ENCODE results near the gene SSRP1.
A peak's percentile ranks its signal among the peaks of the same experiment; 100 is the strongest.

Gene SSRP1

DNA sequence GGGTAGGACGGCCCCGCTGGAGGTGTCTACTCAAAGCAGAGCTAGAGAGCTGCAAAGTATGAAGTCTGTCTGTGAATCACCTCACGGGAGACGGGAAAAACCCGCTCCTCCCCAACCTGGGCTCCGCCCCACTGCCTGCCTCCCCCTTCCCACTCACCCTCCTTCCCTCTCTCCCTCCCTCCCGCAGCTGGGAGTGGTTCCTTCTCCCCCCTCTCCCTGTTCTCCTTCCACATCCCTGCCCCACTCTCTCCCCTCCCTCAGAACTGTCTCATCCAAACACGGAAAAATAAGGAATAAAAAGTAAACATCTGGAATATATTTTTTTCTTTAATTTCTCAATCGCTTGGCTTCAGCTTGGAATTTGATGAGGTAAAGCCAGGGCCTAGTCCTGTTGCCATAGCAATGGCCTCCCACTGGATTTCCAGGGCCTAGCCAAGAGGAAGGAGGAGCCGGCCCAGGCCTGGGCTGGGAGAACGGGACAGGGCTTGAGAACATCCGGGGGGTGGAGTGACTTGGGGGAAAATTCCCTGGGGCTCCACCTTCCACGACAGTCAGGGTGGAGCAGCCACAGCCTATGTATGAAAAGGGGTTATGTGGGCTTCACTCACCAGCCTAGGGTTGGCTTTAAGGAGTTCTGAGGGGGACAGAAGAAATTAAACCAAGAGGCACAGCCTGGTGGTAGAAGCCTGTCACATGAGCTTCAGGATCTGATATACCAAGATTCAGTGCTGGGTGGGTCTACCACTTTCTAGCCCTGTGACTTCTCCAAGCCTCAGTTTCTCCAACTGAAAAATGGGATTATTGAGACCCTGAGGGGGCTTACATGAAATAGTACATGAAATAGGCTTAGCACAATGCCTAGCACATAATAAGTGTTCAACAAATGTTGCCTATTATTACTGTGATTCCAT is 13.2 kb downstream of the SSRP1 start:
- in situ Hi-C loops (cut with HindIII; ENCODE audit: low pct_ligation_motif_present, low pct_unique_long_range_greater_than_20kb, low sequenced_read_pairs), result no loop called here
- peak; percentile 93 for DNase-seq

DNA sequence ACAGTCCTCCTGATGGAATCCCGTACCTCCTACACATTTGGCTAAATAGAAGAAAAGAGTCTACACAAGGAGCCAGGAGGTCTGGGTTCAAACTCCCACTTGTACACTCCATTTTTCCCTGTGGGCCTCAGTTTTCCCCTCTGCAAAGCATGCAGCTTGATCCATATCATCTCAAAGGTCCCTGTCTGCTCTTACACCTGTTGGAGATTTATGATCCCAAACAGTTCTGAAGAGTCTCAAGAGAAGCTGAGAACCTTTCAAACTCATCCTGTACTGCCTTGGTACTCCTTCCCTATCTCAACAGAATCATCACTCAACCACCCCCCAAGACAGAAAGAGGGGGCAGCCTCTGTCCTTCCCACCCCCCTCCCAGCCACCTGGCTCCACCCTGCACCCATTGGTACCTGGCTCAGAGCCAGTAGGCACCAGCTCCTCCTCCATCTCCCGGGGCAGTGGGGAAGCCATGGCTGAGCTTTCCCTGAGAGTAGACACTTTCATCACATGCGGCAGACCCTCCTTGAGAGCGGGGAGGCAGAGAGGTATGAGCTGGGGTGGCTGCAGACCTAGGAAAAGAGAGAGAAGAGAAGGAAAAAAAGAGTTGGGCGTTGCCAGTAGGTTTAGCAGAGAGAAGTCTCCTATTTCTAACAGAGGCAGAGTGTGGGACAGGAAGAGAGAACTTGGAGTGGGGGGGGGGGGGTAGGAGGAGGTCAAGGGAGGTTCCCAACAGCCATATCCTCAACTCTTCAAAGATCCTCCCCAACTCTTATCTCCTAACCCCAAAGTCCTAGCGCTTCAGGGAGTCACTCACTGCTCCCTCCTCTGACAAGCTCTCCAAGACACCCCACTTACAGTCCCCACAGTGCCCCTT is 14.1 kb downstream of the SSRP1 start:
- peak; percentile 17 for DNase-seq
- in situ Hi-C loops (cut with HindIII; ENCODE audit: low pct_ligation_motif_present, low pct_unique_long_range_greater_than_20kb, low sequenced_read_pairs), result no loop called here

DNA sequence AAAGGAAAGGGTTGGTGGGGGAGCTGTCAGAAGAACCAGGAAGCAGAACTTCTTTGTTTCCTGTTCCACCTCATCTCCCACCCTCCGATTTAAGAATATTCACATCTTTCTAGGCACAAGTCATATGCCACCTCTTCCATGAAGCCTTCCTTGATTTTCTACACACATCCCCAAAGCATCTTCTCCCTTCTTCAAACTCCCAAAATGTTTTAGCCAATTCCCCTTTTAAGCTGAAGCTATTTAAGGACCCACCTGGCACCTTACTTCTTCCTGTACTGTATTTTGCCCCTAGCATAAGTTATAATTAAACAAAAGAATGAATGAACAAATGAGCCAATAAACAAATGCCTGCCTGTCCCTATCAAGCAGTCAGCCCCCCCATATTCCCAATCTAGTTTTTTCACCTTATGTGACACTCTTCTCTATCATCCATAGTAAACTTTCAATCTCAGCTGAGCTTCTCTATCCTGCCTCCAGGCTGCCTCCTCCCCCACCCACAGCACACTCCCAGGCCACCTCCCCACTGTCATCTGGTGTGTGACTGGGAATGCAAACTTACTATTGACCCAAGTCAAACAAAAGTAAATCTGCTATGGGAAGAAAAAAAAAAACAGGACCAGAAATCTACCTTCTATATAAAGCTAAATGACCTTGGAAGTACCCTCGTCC is 14.8 kb downstream of the SSRP1 start:
- in situ Hi-C loops (cut with HindIII; ENCODE audit: low pct_ligation_motif_present, low pct_unique_long_range_greater_than_20kb, low sequenced_read_pairs), result no loop called here
- no peak for DNase-seq

DNA sequence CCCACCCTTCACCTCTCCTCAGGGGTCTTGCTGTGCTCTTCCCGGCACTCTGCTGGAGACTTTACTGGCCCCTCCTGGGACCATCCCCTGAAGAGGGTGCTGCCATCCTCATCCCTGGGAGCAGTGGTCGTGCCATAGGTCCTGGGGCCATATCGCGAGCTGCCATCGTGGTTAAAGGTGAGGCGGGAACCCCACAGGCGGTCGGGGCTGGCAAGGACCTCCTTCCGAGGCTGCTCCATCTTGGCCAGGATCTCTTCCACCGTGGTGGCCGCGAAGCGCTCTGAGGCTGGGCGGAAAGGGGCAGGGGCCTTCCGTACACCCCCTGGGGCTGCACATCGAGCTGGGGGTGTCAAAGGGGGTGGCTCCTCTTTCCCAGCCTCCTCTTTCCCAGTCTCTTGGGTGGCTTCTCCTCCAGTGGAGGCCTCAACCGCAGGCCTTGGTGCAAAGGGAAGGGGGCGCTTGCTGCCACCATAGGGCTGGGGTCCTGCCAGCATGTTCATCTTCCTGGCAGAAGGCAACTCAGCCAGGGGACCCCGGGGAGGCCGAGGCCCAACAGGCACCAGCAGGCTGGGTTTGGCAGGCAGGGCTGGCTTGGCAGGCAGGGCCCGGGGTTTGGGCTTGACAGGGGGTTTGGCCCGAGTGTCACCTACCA is 15.5 kb downstream of the SSRP1 start:
- in situ Hi-C loops (cut with HindIII; ENCODE audit: low pct_ligation_motif_present, low pct_unique_long_range_greater_than_20kb, low sequenced_read_pairs), result no loop called here
- no peak for DNase-seq

DNA sequence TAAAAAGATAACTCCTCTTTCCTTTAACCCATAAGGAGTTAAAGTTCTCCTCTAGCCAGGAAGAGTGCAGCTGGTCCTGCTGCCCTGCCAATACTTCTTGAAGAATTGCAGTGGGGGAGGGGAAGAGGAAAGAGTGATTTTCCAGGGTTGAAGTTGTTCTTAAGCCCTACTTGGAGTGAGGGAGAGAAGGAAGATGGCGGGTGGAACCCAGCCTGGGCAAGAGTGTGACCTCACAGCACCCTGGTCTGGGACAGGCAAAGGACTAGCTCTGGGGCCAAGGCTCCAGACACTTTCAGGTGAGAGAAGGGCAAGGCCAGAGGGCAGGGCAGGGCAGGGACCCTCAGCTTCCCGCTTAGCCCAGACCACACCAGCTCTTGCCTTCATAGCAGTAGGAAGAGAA is 17.5 kb downstream of the SSRP1 start:
- no peak for DNase-seq
- in situ Hi-C loops (cut with HindIII; ENCODE audit: low pct_ligation_motif_present, low pct_unique_long_range_greater_than_20kb, low sequenced_read_pairs), result no loop called here

DNA sequence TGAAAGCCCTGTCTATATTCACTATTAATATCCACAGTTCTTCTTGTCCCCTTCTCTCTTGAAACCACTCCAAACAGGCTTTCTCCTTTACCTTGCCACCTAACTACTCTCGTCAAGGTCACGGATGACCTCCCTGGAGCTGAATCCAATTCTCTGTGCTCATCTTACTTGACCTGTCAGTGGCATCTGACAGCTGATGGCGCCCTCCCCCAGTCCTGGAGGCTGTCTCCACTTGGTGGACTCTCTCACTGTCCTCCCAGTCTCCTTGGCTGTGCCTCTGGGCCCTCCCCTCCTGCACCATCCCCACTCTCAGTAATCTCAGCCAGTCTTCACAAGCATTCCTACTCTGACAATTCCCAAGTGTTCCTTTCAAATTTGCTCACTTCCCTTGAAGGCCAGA is 19.7 kb downstream of the SSRP1 start:
- in situ Hi-C loops (cut with HindIII; ENCODE audit: low pct_ligation_motif_present, low pct_unique_long_range_greater_than_20kb, low sequenced_read_pairs), result no loop called here
- DNase-seq, result no peak

DNA sequence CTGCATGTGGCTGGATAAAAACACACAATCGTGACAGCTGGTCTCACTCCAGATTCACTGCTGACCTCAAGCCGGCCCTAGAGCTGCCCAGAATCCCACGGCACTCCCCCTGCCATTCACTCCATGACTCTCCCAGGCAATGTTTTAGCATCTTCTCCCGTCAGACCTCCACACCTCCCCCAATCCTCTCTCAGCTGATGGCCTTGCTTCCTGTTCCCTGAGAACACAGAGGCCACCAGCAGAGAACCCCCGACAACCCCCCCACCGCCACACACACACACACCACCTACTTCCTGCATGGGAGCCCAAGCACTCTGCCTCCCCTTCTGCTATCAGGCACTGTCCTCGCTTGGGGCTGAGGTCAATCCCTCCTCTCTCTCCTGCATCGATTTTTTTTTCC is 20.2 kb downstream of the SSRP1 start:
- in situ Hi-C loops (cut with HindIII; ENCODE audit: low pct_ligation_motif_present, low pct_unique_long_range_greater_than_20kb, low sequenced_read_pairs), result no loop called here
- no peak for DNase-seq

DNA sequence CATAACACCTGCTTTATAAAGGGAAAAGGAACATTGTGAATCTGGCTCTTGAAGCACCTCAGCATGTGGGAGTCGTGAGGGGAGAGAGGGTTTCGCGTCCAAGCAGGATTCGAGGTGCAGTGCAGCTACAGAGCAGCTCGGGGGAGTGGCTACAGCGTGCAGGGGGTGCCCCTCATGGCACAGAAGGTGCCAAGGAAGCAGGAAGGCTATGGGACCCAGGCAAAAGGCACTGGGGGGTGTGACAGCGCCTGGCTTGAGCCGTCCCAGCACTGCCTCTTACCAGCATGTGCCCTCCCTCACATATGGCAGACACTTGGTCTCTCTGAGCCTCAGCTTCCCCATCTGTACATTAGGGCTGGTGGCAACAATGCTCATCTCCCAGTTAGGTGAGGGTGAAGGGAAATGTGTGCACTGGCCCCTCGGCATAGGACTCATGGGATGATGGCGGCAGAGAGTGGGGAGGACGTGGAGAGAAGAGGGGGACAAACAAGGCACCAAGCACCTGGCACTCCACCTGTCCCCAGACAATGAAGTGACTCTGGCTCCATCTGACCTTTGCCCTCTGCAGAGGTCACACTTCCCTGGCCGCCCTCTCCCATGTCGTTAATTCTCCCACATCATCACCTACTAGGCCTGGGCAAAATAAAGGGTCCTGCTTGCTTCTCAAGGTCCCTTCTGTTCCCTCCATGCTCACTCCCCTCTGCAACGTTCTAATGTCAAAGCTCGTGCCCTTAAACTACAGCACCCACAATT is 21.3 kb downstream of the SSRP1 start:
- DNase-seq, result no peak
- in situ Hi-C loops (cut with HindIII; ENCODE audit: low pct_ligation_motif_present, low pct_unique_long_range_greater_than_20kb, low sequenced_read_pairs), result no loop called here

DNA sequence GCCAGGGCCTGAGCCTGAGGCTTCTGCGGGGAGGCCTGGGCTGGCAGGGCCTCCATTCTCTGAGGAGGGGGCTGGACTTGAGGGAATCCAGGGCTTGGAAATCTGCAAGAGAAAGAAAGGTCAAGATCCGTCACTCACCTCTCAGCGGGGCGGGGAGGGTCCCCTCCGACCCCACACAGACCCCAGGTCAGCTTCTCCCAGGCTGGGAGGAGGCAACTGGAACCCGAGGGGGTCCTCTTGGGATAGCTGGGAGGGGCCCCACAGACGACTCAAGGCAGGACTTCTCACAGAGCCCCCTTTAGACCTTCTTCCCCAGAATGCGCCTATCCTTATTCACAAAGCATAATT is 21.9 kb downstream of the SSRP1 start:
- no peak for DNase-seq
- in situ Hi-C loops (cut with HindIII; ENCODE audit: low pct_ligation_motif_present, low pct_unique_long_range_greater_than_20kb, low sequenced_read_pairs), result no loop called here

DNA sequence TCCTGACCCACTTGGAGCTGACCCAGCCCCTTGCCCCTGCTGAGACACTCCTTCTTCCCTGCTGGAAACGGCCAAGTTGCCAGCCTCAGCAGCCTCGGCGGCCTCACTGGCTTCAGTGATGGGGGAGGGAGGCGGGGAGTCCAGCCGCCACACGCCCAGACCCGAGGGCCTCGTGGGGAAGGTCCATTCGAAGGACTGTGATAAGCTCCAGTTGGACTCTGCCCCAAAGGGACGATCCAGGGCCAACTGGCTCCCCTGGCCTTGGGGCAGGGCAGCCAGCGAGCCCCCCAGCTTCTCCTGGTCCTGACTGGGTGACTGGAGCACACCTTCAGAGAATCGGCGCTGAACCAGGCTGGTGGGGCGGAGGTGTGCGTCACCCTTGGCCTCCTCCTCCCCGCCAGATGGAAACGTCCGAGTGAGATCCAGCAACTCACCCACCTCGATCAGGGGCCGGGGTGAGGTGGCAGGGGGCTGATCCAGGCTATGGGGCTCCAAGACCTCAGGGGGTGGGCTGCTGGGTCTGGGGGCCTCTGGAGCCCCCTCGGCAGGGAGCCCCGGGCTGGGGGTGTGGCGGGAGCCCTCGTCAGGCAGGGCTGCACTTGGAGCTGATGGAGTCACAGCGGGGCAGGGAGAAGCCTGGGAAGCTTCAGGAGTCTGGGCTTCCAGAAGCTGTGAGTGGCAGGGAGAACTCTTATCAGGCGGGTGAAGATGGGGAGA is 22.5 kb downstream of the SSRP1 start:
- in situ Hi-C loops (cut with HindIII; ENCODE audit: low pct_ligation_motif_present, low pct_unique_long_range_greater_than_20kb, low sequenced_read_pairs), result no loop called here
- no peak for DNase-seq

DNA sequence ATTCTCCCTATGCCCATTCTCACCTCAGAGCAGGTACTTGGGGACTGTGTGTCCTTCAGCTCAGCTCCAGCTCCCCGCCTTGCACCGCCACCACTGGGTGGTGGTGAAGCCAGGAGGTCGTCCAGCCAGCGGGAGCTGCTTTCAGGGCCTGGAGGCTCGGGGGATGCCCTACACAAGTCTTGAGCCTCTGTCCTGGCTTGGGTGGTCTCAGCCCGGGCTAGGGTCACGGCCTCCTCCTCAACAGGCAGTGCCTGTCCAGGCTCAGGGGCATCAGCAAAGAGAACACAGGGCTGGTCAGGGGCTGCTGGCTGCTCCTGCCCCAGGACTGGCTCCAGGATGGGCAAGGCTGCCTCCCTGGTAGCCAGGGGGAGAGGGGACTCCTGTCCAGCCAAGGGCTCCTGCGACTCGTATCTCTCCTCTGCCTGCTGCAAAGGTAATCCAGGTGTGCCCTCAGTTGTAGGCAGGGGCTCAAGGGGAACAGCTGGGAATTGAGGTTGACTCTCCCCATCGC is 23.1 kb downstream of the SSRP1 start:
- in situ Hi-C loops (cut with HindIII; ENCODE audit: low pct_ligation_motif_present, low pct_unique_long_range_greater_than_20kb, low sequenced_read_pairs), result no loop called here

DNA sequence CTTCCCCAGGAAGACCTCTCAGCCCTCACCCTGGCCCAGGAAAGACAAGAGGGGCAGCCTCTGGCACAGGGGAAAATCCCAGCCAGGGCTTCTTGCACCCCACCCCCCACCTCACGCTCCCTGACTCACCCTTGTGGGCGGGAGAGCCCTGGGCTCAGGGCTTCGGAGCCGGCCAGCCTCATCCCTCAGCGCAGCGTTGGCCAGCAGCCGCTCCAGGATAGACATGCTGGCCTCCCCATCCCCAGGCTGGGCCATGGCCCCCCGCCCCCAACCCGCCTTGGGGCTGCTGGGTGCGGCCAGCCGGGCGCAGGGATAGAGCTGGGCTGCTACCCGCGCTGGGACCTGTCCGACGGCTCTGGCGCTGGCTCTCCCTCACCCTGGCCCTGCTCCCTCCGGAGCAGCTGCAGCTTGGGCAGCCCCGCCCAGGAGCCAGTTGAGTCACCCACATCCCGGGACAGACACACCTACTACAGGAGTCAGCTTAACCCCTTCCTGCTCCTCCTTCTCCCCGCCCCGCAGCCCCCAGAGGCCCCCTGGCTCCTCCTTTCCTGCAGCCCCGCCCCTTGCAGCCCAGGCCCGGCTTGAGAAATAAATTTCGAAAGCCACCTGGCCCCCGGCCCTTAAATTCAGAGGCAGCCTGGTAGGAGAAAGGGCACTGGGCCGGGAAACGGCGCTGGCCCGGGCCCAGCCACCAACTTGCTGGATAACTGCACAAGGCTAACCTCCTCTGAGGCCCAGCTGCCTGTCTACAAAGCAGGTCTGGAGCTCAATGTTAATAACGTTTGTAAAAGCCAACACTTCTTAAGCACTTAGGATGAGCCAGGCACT is 24.4 kb downstream of the SSRP1 start:
- peak; percentile 91 for DNase-seq
- in situ Hi-C loops (cut with HindIII; ENCODE audit: low pct_ligation_motif_present, low pct_unique_long_range_greater_than_20kb, low sequenced_read_pairs), result no loop called here

More for the DNA sequence above, 23.1 kb downstream of the SSRP1 start:
- no peak for DNase-seq

DNA sequence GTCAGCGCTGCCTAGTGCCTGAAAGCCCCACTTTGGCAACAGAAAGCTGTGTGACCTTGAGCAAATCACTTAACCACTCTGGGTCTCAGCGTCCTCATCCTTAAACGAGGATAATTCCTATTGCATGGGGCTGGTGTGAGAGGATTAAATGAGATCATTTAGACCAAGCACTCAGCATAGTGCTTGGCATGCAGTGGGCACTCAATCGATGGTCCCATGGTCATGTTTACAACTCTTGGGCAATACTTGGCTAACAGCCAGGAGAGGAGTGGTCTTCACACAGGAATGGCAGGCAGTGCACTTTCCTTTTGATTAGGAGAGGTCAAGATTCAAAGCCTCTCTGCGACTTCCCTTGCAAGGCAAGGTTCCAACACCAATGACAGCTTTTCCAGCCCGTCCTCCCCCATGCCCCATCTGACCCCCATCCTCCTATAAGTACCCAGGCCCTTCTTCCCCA is 25.0 kb downstream of the SSRP1 start:
- in situ Hi-C loops (cut with HindIII; ENCODE audit: low pct_ligation_motif_present, low pct_unique_long_range_greater_than_20kb, low sequenced_read_pairs), result no loop called here
- no peak for DNase-seq

DNA sequence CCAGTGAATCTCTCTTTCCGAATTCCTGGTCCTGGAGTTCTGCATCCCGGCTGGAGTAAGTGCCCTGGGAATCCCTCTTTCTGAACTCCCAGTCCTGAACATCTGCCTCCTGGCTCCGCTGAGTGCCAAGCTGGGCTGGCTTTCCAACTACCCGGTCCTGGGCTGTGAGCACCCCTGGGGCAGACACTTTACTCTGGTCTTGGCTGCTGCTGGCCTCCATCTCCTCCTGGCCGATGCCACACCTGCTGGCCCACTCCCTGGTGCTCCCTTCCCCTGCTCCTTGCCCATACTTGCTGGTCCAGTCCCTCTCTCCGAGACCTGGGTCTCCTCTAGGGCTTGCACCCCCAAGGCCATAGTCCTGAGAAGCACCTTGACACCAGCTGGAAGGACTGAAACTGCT is 25.6 kb downstream of the SSRP1 start:
- in situ Hi-C loops (cut with HindIII; ENCODE audit: low pct_ligation_motif_present, low pct_unique_long_range_greater_than_20kb, low sequenced_read_pairs), result no loop called here
- no peak for DNase-seq

DNA sequence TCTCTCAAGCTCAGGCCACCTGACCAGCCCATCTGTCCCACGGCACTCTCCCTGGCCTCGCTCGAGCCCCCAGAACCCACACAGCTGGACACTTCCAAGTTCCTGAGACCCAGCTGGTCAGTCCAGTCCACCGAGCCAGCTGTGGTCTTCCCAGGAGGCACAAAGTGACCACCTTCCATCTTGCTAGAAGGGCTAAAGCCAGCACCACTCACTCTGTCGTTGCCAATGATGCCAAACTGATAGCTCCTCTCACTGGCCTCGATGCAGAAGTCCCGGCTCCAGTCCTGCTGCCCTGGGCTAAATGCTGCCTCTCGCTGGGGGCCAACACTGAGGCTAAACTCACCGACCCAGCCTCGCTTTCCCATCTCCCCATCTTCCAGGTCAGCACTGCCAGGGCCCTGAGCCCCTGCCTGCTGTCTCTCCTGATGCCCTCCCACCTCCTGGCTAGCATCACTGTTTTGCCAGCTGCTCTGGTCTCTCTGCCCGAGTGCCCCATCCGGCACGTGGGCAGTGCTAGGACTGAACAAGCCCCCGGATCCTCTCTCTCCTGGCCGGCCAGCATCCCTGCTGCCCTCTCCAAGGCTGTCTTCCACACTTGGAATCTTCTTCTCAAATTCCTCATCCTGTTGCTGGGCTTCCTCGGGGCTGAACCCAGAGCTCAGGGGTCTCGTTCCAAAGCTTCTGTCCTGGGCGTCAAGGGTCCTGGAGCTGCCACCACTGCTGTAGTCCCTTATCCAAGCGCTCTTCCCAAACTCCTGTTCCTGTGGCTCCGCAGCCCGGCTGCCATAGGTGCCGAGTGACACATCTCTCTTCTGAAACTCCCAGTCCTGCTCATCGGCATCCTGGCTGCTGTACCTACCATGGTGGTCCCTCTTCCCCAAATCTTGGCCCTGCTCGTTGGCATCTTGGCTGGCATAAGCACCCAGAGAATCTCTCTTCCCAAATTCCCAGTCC is 26.3 kb downstream of the SSRP1 start:
- in situ Hi-C loops (cut with HindIII; ENCODE audit: low pct_ligation_motif_present, low pct_unique_long_range_greater_than_20kb, low sequenced_read_pairs), result no loop called here
- no peak for DNase-seq

All from ACHN (cell line).